ENCODE data around the gene ZNF180.

DNA sequence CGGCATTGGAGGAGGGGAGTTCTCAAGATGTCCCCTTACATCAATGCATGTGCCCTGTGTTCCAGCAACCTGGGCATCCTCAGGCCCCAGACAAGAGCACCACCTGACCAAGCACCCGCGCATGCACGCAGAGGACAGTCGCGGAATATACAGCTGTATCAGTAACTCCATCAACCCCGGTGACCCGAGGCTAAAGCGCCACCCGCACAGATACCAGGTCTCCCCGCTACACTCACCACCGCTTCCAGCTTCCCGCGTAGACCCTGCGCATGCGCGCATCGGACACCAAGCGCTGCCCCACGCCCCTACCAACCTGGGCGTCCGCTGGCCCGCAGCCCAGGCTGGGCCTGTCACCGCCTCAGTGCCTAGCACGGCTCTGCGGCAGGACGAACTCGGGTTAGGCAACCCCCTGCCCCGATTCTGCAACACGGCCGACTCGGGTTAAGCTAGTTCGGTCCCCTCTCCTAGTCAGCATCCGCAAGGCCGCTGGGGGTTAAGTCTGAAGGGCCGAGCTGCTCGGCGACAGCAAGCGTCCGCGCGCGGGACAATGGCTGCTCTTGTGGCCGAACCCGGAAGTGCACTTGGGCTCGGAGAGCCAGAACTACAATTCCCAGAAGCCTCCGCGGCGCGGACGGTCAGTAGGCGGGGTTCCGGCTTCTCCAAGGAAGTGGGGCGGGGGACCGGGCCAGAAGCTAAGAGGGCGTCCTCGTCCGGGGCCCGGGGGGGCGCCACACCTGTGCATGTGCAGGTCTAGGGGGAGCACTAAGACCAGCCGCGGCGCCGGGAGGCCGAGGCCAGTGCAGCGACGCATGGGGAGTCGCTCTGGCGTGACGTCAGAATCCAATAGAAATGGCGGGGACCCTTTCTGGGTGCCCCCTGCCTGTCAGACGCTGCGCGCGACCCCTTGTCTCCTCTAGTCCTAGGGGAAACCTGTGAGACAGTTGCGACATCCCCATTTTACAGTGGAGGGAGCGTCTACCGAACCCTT lies at the start of gene ZNF180:
- TF ChIP-seq POLR2A (IDR thresholded peaks at IDR 0.05; ENCODE audit: low read depth, low read length) (peak; percentile 85), POLR2AphosphoS5 (IDR thresholded peaks at IDR 0.05; ENCODE audit: low read depth, low read length) (peak; percentile 61), PAX5 (IDR thresholded peaks at IDR 0.05; ENCODE audit: insufficient read depth, low read length, severe bottlenecking) (peak; percentile 72), POU2F2 (IDR thresholded peaks at IDR 0.05; ENCODE audit: low read depth, low read length) (no peak), TAF1 (IDR thresholded peaks at IDR 0.05; ENCODE audit: low read depth, low read length) (peak; percentile 82)
